ENCODE measurements around the gene DARS2. TPM values are rescaled to one million over a fixed set of nuclear protein-coding genes. Genes with fewer than 3 reads are reported as not detected.
"Not testable (repeated sequence)": the region's sequence is repeated elsewhere in the genome, so short reads cannot be mapped to it uniquely, and the experiment has no call there.

DARS2 gene
- total and polyA plus RNA-seq, 4 donors, result 5.0 to 13.0 (median 10.1) TPM

DNA sequence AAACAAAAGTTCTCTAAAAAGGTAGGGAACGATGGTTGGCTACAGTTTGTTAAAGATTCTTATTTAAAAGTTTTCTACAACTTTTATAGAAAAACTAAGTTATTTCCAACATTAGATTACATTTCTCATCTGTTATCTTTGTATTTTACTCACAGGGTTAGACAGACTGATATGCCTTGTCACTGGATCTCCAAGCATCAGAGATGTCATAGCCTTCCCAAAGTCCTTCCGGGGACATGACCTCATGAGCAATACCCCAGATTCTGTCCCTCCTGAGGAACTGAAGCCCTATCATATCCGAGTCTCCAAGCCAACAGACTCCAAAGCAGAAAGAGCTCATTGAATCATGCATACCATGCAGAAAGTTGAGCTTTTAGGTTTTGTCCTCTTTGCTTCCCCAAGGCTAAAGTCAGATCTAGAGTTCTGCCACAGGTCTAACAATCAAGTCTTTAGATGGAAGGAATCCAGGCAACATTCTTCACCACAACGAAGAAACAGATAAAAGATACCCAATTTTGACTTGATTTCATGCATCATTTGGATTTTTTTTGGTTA is 33.0 kb downstream of the DARS2 start:
- TF ChIP-seq TAF1 (conservative IDR thresholded peaks at IDR 0.05), result no peak
- TF ChIP-seq ZBTB33 (IDR thresholded peaks at IDR 0.05), result no peak
- no peak for TF ChIP-seq FOXA2 (IDR thresholded peaks at IDR 0.05)
- TF ChIP-seq HNF4G (IDR thresholded peaks at IDR 0.05), result no peak
- TF ChIP-seq, protein P1, sequence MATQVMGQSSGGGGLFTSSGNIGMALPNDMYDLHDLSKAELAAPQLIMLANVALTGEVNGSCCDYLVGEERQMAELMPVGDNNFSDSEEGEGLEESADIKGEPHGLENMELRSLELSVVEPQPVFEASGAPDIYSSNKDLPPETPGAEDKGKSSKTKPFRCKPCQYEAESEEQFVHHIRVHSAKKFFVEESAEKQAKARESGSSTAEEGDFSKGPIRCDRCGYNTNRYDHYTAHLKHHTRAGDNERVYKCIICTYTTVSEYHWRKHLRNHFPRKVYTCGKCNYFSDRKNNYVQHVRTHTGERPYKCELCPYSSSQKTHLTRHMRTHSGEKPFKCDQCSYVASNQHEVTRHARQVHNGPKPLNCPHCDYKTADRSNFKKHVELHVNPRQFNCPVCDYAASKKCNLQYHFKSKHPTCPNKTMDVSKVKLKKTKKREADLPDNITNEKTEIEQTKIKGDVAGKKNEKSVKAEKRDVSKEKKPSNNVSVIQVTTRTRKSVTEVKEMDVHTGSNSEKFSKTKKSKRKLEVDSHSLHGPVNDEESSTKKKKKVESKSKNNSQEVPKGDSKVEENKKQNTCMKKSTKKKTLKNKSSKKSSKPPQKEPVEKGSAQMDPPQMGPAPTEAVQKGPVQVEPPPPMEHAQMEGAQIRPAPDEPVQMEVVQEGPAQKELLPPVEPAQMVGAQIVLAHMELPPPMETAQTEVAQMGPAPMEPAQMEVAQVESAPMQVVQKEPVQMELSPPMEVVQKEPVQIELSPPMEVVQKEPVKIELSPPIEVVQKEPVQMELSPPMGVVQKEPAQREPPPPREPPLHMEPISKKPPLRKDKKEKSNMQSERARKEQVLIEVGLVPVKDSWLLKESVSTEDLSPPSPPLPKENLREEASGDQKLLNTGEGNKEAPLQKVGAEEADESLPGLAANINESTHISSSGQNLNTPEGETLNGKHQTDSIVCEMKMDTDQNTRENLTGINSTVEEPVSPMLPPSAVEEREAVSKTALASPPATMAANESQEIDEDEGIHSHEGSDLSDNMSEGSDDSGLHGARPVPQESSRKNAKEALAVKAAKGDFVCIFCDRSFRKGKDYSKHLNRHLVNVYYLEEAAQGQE (IDR thresholded peaks at IDR 0.05), result no peak
- no peak for TF ChIP-seq CTCF (IDR thresholded peaks at IDR 0.05; ENCODE audit: low read depth, low read length, missing input control)
- TF ChIP-seq FOXA1 (IDR thresholded peaks at IDR 0.05), result no peak
- TF ChIP-seq ATF3 (IDR thresholded peaks at IDR 0.05), result no peak
- TF ChIP-seq HNF4A (conservative IDR thresholded peaks at IDR 0.05), result no peak
- TF ChIP-seq RXRA (IDR thresholded peaks at IDR 0.05), result no peak
- Histone ChIP-seq H3K9me3 (ENCODE audit: control insufficient read depth in 4 of 4, low read length in 3 of 4) (no peaks in the 10 kb centered on the region), H3K4me1 (ENCODE audit: control insufficient read depth in 4 of 4, insufficient read depth in 4 of 4, low read length in 3 of 4) (no peaks in the 10 kb centered on the region), H3K36me3 (ENCODE audit: control insufficient read depth in 4 of 4, insufficient read depth in 3 of 4, low read depth in 1 of 4, low read length in 3 of 4) (peaks cover 2 to 11% (median 6%) of the 10 kb centered on the region in 4 donors), H3K9ac (ENCODE audit: low read depth in 1 of 2, low read length in 2 of 2) (no peak overlapping the region), H3K27ac (ENCODE audit: low read depth in 1 of 2, low read length in 2 of 2) (no peak overlapping the region), H3K4me3 (ENCODE audit: low read depth in 1 of 3, low read length in 3 of 3) (no peak overlapping the region), H3K27me3 (ENCODE audit: control insufficient read depth in 4 of 4, insufficient read depth in 4 of 4, low read length in 3 of 4) (no peaks in the 10 kb centered on the region)
- WGBS, result 86% methylated on average over 4 of the region's 4 CpGs
- no peak for DNase-seq (ENCODE audit: low spot score)

DNA sequence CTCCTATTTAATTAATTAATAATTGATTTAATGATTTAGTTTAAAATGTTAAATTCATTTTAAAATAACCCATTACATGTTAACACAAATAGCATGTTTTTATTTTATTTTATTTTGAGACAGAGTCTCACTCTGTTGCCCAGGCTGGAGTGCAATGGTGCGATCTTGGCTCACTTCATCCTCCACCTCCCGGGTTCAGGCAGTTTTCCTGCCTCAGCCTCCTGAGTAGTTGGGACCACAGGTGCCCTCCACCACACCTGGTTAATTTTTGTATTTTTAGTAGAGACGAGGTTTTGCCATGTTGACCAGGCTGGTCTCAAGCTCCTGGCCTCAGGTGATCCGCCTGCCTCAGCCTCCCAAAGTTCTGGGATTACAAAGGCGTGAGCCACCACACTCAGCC is 35.1 kb downstream of the DARS2 start:
- not testable (repeated sequence) for H3K27ac ChIP-seq (ENCODE audit: low read depth in 1 of 2, low read length in 2 of 2); DNase-seq (ENCODE audit: low spot score); H3K4me1 ChIP-seq (ENCODE audit: control insufficient read depth in 4 of 4, insufficient read depth in 4 of 4, low read length in 3 of 4); H3K27me3 ChIP-seq (ENCODE audit: control insufficient read depth in 4 of 4, insufficient read depth in 4 of 4, low read length in 3 of 4); H3K9ac ChIP-seq (ENCODE audit: low read depth in 1 of 2, low read length in 2 of 2); H3K9me3 ChIP-seq (ENCODE audit: control insufficient read depth in 4 of 4, low read length in 3 of 4); H3K4me3 ChIP-seq (ENCODE audit: low read depth in 1 of 3, low read length in 3 of 3)
- peaks cover 2 to 32% (median 23%) of the 10 kb centered on the region in 4 donors for H3K36me3 ChIP-seq (ENCODE audit: control insufficient read depth in 4 of 4, insufficient read depth in 3 of 4, low read depth in 1 of 4, low read length in 3 of 4)
- WGBS, result 98% methylated on average over 5 of the region's 5 CpGs
